ENCODE data around the gene C4orf50.

Gene C4orf50

DNA sequence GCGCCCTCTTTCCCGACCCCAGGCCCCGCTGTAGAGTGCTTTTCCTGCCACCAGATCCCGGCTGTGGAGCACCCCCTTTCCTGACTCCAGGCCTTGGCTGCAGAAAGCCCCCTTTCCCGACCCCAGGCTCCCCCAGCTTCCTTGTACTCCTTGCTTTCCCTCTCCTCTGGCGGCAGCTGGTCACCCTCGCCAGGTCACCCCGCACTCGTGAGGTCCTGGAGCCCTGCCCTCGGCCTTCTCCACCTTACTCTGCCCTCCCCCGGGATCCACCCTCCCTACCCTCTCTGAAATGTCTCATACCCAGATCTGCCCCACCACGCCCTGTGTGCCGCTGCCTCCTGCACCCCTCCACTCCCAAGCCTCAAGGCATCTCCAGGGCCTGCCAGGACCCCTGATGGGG, 25.0 kb upstream of the C4orf50 start:
- DNase-seq: no peak

- no peak for DNase-seq
Observed at GRCh38 chr4:6042293-6043063, 24.2 kb upstream of the C4orf50 start.

DNA sequence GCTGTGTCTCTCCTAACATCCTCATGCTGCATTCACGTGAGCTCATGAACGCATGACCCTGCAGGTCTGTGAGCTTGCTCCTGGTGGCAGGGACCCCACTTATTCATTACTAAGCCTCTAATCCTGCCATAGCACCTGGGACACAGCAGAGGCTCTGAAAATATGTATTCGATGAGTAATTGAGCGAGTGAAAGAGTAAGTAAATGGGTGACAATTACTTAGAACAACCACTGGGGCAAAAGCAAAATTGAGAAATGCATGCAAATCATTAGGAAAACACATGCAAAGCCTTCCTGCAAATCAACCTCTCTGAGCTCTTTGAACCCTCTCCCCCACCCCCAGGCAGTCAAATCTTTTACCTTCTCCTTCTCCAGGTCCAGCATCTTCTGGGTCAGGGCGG, 23.6 kb upstream of the C4orf50 start:
- no peak for DNase-seq

- no peak for DNase-seq
Observed at GRCh38 chr4:6038711-6039110, 20.5 kb upstream of the C4orf50 start.

GRCh38 chr4:6035786-6036185, 17.6 kb upstream of the C4orf50 start:
- DNase-seq: no peak

GRCh38 chr4:6033381-6033780, 15.2 kb upstream of the C4orf50 start:
- no peak for DNase-seq

- DNase-seq: no peak
Observed at GRCh38 chr4:6032249-6033244, 14.3 kb upstream of the C4orf50 start.

GRCh38 chr4:6031846-6032245, 13.6 kb upstream of the C4orf50 start:
- DNase-seq: no peak

DNA sequence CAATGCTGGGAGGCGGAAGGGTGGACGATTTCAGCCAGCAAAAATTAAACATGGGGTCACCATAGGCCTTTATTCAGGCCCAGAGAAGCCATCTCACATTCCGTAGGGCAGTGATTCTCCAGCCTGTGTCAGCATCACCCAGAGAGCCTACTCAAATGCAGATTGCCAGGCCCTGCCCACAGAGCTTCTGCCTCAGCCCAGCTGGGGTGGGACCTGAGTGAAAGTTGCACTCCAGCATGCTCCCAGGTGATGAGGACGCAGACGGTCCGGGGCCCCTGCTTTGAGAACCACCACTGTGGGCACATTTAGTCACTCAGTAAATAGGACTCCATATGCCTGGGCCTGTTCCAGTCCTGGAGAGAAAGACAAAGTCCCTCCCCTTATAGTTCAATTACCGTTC, 12.4 kb upstream of the C4orf50 start:
- no peak for DNase-seq

DNA sequence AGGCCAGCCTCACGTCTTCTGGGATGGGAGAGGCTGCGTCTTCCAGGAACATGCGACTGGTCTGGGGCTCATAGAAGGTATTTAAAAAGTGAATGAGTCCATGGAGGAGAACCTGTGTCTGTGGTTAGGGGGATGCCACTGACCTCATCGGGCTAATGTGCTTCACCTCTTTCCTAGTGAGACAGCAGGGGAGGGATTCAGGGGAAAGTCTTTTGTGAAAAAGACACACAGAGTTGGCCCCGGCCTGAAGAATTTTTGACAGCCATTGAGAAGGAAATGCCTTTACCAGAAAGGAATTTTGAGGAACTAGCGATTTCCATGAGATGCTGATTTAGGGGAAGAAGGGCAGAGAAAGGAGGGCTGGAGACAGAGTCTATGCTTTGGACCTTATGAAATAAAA, 11.0 kb upstream of the C4orf50 start:
- no peak for DNase-seq

DNA sequence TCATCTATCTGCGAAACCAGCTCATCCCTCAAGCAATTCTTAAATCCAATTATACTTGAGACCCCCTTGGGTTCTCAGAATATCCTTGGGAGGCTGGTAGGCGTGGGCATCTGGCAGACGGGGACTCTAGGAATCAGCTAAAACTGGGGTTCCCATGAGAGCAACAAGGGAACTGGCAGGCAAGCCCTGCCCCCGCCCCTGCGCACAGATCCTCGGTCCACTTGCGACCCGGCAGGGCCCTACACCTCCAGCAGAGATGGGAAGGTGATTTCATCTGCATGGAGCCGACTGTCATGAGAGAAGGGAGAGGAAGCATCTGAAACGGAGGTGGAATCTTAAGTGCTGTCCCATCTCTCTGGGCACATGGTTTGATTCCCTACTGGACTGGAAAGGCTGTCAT, 9.9 kb upstream of the C4orf50 start:
- DNase-seq: no peak

- DNase-seq: no peak
Observed at GRCh38 chr4:6027392-6027791, 9.2 kb upstream of the C4orf50 start.

DNA sequence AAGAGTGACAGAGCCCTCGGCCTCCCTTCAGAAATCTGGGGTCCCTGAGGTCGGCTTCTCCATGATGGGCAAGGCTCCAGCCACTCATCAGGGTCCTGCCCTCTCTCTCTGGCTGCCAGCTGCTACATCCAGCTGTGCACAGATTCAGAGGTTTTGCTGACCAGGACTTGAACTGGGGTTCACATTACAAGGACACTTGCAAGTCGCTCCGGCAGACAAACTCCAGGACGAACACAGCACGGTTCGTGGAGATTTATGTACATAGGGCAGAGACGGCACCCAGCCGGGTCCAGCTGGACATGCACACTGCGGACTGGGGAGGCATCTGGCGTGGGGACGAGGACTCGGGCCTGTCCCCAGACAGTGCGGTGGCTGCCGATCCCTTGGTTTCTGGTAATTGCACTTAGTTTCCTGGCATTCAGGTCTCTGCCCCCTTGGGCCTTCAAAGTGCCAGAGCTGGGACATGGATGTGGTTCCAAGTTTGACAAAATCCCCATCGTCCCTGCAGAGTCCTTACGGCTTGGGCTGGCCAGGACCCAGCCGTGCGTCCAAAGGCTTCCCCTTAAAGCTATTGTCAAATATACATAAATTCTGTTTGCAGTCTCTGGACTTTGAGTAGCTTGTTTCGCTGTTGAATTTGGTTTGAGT, 6.2 kb upstream of the C4orf50 start:
- no peak for DNase-seq

DNA sequence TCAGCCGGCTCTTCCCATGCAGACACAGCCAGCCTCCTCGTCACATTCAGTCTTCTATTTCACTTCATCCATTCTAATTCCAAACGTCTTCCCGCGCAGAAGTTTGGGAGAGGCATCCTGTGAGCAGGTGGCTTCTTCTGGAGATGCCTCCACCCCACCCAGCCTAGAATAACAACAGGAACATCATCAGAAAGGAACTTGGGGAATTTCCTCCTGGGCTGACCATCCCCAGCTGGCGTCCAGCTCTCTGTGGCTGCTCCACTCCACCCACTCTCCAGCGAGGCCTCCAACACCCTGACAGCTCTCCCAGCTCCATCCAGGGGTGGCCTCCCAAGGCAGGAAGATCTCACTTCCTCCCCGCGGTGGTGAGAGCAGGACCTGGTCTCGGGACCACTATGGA, 5.5 kb upstream of the C4orf50 start:
- no peak for DNase-seq

GRCh38 chr4:6022607-6023288, 4.5 kb upstream of the C4orf50 start:
- no peak for DNase-seq

GRCh38 chr4:6021831-6022606, 3.8 kb upstream of the C4orf50 start:
- no peak for DNase-seq

DNA sequence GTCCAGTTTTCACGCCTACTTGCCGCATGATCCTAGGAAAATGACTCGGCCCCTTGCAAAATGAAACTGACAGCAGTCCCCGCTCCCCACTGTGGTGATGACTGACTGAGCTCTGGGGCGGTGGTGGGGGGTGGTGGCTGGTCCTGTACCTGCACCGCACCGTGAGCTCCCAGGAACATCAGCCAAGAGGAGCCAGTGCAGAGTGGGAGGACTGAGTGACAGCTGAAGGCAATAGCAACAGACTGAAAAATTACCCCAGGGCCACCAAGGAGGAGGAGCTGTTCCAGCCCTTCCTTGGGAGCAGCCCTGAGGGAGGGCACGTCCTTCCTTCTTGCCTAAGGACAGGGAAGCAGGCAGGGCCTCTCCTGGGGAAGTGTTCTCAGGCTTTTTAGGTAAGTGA, 2.4 kb upstream of the C4orf50 start:
- no peak for DNase-seq

DNA sequence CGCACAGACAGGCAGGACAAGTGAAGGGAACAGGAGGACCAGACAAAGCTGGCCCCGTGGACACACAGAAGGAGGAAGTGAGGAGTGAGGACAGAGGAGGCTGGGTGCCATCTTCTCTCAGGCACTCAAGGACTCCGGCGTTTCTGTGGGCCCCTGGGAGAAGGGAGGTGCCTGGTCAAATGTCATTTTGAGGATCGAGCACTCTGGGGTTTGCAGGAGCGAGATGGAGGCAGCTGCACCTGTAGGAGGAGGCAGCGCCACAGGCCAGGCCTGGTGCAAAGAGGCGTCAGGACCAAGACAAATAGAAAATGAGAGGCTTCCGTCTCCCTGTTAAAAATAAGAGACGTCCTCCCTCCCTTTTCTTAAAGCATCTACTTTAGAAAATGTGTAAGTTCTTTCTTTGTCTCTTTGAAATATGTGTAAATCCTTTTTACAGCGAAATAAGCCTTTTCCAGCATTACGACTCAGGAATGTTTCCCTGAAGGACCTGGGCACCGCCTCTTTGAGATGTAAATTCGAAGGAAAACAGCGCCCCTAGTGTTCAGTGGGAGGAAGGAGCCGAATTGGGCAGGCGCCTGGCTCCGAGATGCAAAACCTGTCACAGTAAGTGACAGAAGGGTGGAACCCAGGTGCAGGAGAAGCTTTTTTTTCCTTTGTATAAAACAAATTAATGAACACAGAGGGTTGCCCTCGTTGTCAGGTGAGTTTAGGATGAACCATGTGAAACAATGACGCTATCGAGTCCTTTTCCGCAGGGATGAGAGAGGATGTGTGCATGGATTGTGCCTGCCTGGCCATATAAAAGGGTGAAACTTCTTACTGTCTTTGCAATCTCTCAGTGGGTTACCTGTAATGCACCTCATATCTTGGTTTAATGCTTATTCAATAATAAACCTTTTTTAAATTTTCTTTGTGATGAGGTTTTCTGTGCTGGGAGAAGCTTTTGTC, 1.4 kb upstream of the C4orf50 start:
- DNase-seq: peak; percentile 14 to 57

- DNase-seq: no peak
Observed at GRCh38 chr4:6017800-6018199, 431 bp downstream of the C4orf50 start.

- no peak for DNase-seq
Observed at GRCh38 chr4:6017030-6017429, 1.2 kb downstream of the C4orf50 start.

- DNase-seq: no peak
Observed at GRCh38 chr4:6013564-6013963, 4.7 kb downstream of the C4orf50 start.
